HEK293 (cell line): ENCODE data around the gene ASPRV1.

ENCODE experiments used
- CTCF ChIP-seq: fragments of 450-650 bp; formaldehyde crosslinking; IDR thresholded peaks from 2 replicates; pipeline ENCODE4 v1.5.1; 2016; ENCODE audit warnings: missing biosample characterization, missing genetic modification characterization
- PRDM1 ChIP-seq: fragments of 450-650 bp; formaldehyde crosslinking; IDR thresholded peaks from 2 replicates; pipeline ENCODE4; 2016; ENCODE audit warnings: missing biosample characterization, missing genetic modification characterization
- REST ChIP-seq: fragments of 450-650 bp; formaldehyde crosslinking; IDR thresholded peaks from 2 replicates; pipeline ENCODE4 v1.5.1; 2016; ENCODE audit warnings: missing biosample characterization, missing genetic modification characterization
- ZNF423 ChIP-seq: fragments of 450-650 bp; formaldehyde crosslinking; IDR thresholded peaks from 2 replicates; pipeline ENCODE4 v1.5.1; 2016; ENCODE audit warnings: missing biosample characterization, missing genetic modification characterization
- ZNF433 ChIP-seq: fragments of 450-650 bp; formaldehyde crosslinking; IDR thresholded peaks from 2 replicates; pipeline ENCODE4 v1.5.1; 2016; ENCODE audit warnings: missing biosample characterization, missing genetic modification characterization, low read depth
- ZNF785 ChIP-seq: fragments of 450-650 bp; formaldehyde crosslinking; IDR thresholded peaks from 2 replicates; pipeline ENCODE4 v1.5.1; 2016; ENCODE audit warnings: missing biosample characterization, missing genetic modification characterization

GRCh38 chr2:69916106-69916505, 45.3 kb downstream of the ASPRV1 start:
- TF ChIP-seq ZNF433 (tag by site-specific recombination) (no peak), ZNF423 (tag by site-specific recombination) (no peak), CTCF (tag by site-specific recombination) (no peak), ZNF785 (tag by site-specific recombination) (no peak), PRDM1 (tag by site-specific recombination) (no peak), REST (tag by site-specific recombination) (no peak)
